ENCODE data around the gene MMP15. TPM values are rescaled to one million over a fixed set of nuclear protein-coding genes. Genes with fewer than 3 reads are reported as not detected.

MMP15 gene
- total and polyA plus RNA-seq, 7 experiments from 2014 or later: 0.06 to 0.85 (median 0.47) TPM; not detected in 1

DNA sequence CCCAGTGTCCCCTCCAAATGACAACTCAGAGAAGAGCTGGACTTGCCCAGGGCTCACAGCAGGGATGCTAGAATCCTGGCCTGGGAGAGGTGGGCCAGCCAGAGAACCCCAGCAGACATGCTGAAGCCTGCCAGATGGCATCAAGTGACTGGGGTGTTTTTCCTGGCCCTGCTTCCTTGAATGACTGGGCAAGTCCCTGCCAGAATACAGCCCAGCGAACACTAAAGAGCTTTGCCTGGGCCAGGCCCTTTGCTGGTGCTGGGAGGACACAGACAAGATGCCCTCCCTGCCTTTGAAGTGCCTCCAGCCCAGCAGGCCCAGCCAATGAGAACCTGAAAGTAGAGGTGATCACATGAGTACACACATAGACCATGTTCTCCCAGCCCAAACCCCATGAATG is 36.6 kb upstream of the MMP15 start:
- H3K36me3 ChIP-seq (ENCODE audit: control insufficient read depth in 2 of 3, insufficient read depth in 3 of 3, low read length in 3 of 3): peaks cover 0 to 4% (median 0%) of the 10 kb centered on the region in 3 experiments
- H3K4me3 ChIP-seq (ENCODE audit: low read length): no peak overlapping the region
- H3K27ac ChIP-seq (ENCODE audit: low read depth, low read length): no peak overlapping the region
- peaks cover 6% of the 10 kb centered on the region in 2 donors for H3K4me1 ChIP-seq (ENCODE audit: control insufficient read depth in 2 of 2, insufficient read depth in 2 of 2, low read length in 2 of 2)
- intact Hi-C loops (cut with micrococcal nuclease): loop anchor here (5.0 kb wide), 3 partner anchors 232 to 1057 kb away; partner anchors contain the start of gene HERPUD1 (in 1 of the 2)
- peaks cover 0 to 16% (median 0%) of the 10 kb centered on the region in 5 donors for H3K27me3 Mint-ChIP-seq
- H3K4me3 Mint-ChIP-seq: no peak overlapping the region
- H3K4me1 Mint-ChIP-seq: peaks cover 2 to 27% (median 16%) of the 10 kb centered on the region in 7 donors
- no peak for ATAC-seq
- peak overlapping the region in 5 of 9 donors; percentile 10 to 72 (median 54) for H3K27ac Mint-ChIP-seq
- no peaks in the 10 kb centered on the region for H3K36me3 Mint-ChIP-seq
- H3K9me3 Mint-ChIP-seq: no peaks in the 10 kb centered on the region
- H3K27me3 ChIP-seq (ENCODE audit: control insufficient read depth in 2 of 2, insufficient read depth in 2 of 2, low read length in 2 of 2): no peaks in the 10 kb centered on the region
- DNase-seq: no peak
- ChIA-PET POLR2A (interaction anchor here (1.0 to 2.6 kb wide), 3 partner anchors 9 to 11 kb away, joined by 3 to 9 read pairs (median 3); partner anchors contain the start of genes USB1 and ZNF319), CTCF (interaction anchor here (0.9 kb wide), 1 partner anchor 11 kb away, joined by 6 read pairs; no protein-coding TSS in a partner anchor)
- no peaks in the 10 kb centered on the region for H3K9me3 ChIP-seq (ENCODE audit: control insufficient read depth in 2 of 3, low read length in 3 of 3)

DNA sequence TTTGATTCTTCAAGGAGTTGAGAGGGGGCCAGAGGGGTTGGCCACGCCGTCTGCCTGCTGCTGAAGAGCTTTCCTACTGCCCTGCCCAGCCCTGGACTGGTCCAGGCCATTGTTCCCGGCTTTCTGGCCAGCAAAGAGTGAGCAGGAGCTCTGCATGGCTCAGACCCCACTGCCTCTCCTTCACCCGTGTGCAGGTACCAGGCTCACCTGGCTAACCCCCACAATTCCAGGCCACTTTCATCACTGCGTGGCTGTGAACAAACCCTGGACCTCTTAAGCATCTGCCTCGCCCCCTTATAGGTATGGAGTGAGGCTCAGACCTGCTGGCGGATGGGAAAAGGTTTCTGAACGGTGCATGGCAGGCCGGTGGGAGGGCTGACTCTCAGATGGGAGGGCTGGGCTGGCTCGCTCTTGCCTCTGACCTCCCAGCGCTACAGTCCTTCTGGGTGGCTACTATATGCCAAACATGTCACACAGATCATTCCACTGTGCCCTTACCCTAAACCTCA is 33.9 kb upstream of the MMP15 start:
- H3K4me1 ChIP-seq (ENCODE audit: control insufficient read depth in 2 of 2, insufficient read depth in 2 of 2, low read length in 2 of 2): peaks cover 17 to 23% of the 10 kb centered on the region in 2 donors
- CTCF ChIA-PET: interaction anchor here (0.6 kb wide), 1 partner anchor 93 kb away, joined by 3 read pairs; no protein-coding TSS in a partner anchor
- no peak overlapping the region for H3K4me3 ChIP-seq (ENCODE audit: low read length)
- no peak for ATAC-seq
- H3K27ac ChIP-seq (ENCODE audit: low read depth, low read length): no peak overlapping the region
- H3K9me3 Mint-ChIP-seq: no peaks in the 10 kb centered on the region
- H3K4me1 Mint-ChIP-seq: peaks cover 8 to 31% (median 17%) of the 10 kb centered on the region in 7 donors
- no peaks in the 10 kb centered on the region for H3K9me3 ChIP-seq (ENCODE audit: control insufficient read depth in 2 of 3, low read length in 3 of 3)
- POLR2A ChIA-PET: interaction anchor here (2.6 kb wide), 1 partner anchor 9 kb away, joined by 9 read pairs; the partner anchor contains the start of genes USB1 and ZNF319
- H3K27ac Mint-ChIP-seq: peak overlapping the region in 4 of 9 donors; percentile 7 to 56 (median 47)
- H3K27me3 ChIP-seq (ENCODE audit: control insufficient read depth in 2 of 2, insufficient read depth in 2 of 2, low read length in 2 of 2): no peaks in the 10 kb centered on the region
- DNase-seq: no peak
- H3K4me3 Mint-ChIP-seq: no peak overlapping the region
- peaks cover 0 to 7% (median 0%) of the 10 kb centered on the region in 5 donors for H3K36me3 Mint-ChIP-seq
- H3K27me3 Mint-ChIP-seq: peaks cover 0 to 7% (median 0%) of the 10 kb centered on the region in 5 donors
- peaks cover 0 to 26% (median 8%) of the 10 kb centered on the region in 3 experiments for H3K36me3 ChIP-seq (ENCODE audit: control insufficient read depth in 2 of 3, insufficient read depth in 3 of 3, low read length in 3 of 3)
- intact Hi-C loops (cut with micrococcal nuclease): no loop called here

- H3K4me3 Mint-ChIP-seq: no peak overlapping the region
- H3K4me3 ChIP-seq (ENCODE audit: low read length): no peak overlapping the region
- H3K36me3 Mint-ChIP-seq: peaks cover 0 to 8% (median 0%) of the 10 kb centered on the region in 5 donors
- peaks cover 22 to 28% of the 10 kb centered on the region in 2 donors for H3K4me1 ChIP-seq (ENCODE audit: control insufficient read depth in 2 of 2, insufficient read depth in 2 of 2, low read length in 2 of 2)
- CTCF ChIA-PET: interaction anchor here (0.6 kb wide), 1 partner anchor 93 kb away, joined by 3 read pairs; no protein-coding TSS in a partner anchor
- no peaks in the 10 kb centered on the region for H3K9me3 ChIP-seq (ENCODE audit: control insufficient read depth in 2 of 3, low read length in 3 of 3)
- ATAC-seq (no peak), DNase-seq (no peak)
- no peaks in the 10 kb centered on the region for H3K27me3 ChIP-seq (ENCODE audit: control insufficient read depth in 2 of 2, insufficient read depth in 2 of 2, low read length in 2 of 2)
- intact Hi-C loops (cut with micrococcal nuclease): no loop called here
- H3K27ac Mint-ChIP-seq: peak overlapping the region in 5 of 9 donors; percentile 7 to 81 (median 60)
- H3K27ac ChIP-seq (ENCODE audit: low read depth, low read length): no peak overlapping the region
- H3K36me3 ChIP-seq (ENCODE audit: control insufficient read depth in 2 of 3, insufficient read depth in 3 of 3, low read length in 3 of 3): peaks cover 0 to 31% (median 12%) of the 10 kb centered on the region in 3 experiments
- H3K9me3 Mint-ChIP-seq: no peaks in the 10 kb centered on the region
- POLR2A ChIA-PET: interaction anchor here (0.7 kb wide), 1 partner anchor 528 kb away, joined by 3 read pairs; no protein-coding TSS in a partner anchor
- peaks cover 0 to 3% (median 0%) of the 10 kb centered on the region in 5 donors for H3K27me3 Mint-ChIP-seq
- H3K4me1 Mint-ChIP-seq: peaks cover 9 to 33% (median 20%) of the 10 kb centered on the region in 7 donors
Observed at GRCh38 chr16:57992084-57992483, 33.5 kb upstream of the MMP15 start.

GRCh38 chr16:57993438-57993837 is 32.1 kb upstream of the MMP15 start:
- ATAC-seq: no peak
- CTCF ChIA-PET: no interaction called here
- no peaks in the 10 kb centered on the region for H3K9me3 Mint-ChIP-seq
- H3K27ac Mint-ChIP-seq: peak overlapping the region in 5 of 9 donors; percentile 7 to 81 (median 76)
- intact Hi-C loops (cut with micrococcal nuclease): no loop called here
- DNase-seq: no peak
- H3K27ac ChIP-seq (ENCODE audit: low read depth, low read length): peak overlapping the region; percentile 39
- H3K36me3 Mint-ChIP-seq: peaks cover 0 to 11% (median 0%) of the 10 kb centered on the region in 5 donors
- no peaks in the 10 kb centered on the region for H3K9me3 ChIP-seq (ENCODE audit: control insufficient read depth in 2 of 3, low read length in 3 of 3)
- POLR2A ChIA-PET: interaction anchor here (1.5 kb wide), 1 partner anchor 17 kb away, joined by 3 read pairs; no protein-coding TSS in a partner anchor
- H3K27me3 ChIP-seq (ENCODE audit: control insufficient read depth in 2 of 2, insufficient read depth in 2 of 2, low read length in 2 of 2): no peaks in the 10 kb centered on the region
- no peaks in the 10 kb centered on the region for H3K27me3 Mint-ChIP-seq
- H3K4me3 ChIP-seq (ENCODE audit: low read length): no peak overlapping the region
- peaks cover 35 to 41% of the 10 kb centered on the region in 2 donors for H3K4me1 ChIP-seq (ENCODE audit: control insufficient read depth in 2 of 2, insufficient read depth in 2 of 2, low read length in 2 of 2)
- peaks cover 23 to 46% (median 32%) of the 10 kb centered on the region in 7 donors for H3K4me1 Mint-ChIP-seq
- no peak overlapping the region for H3K4me3 Mint-ChIP-seq
- H3K36me3 ChIP-seq (ENCODE audit: control insufficient read depth in 2 of 3, insufficient read depth in 3 of 3, low read length in 3 of 3): peaks cover 0 to 41% (median 12%) of the 10 kb centered on the region in 3 experiments

DNA sequence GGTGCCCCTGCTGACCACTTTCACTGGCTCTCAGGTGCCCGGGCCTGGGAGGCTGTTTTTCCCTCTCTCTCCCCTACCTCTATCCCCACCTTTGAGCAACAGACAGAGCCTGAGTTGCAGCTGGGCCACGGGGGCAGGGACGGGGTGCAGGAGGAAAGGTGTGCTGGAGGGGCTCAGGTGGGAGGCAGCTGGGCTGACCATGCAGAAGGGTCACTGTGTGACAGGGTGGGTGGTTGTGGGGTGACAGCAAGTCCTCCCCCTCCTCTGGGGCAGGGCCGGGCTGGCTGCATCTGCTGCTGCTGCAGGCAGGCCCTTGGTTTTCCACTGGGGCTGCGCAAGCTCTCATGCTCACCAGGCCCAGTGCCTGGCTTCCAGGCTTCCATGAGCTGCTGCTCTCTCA is 31.7 kb upstream of the MMP15 start:
- peaks cover 28 to 51% (median 36%) of the 10 kb centered on the region in 7 donors for H3K4me1 Mint-ChIP-seq
- H3K4me3 ChIP-seq (ENCODE audit: low read length): no peak overlapping the region
- H3K27ac ChIP-seq (ENCODE audit: low read depth, low read length): peak overlapping the region; percentile 39
- H3K36me3 ChIP-seq (ENCODE audit: control insufficient read depth in 2 of 3, insufficient read depth in 3 of 3, low read length in 3 of 3): peaks cover 0 to 41% (median 12%) of the 10 kb centered on the region in 3 experiments
- no peaks in the 10 kb centered on the region for H3K27me3 ChIP-seq (ENCODE audit: control insufficient read depth in 2 of 2, insufficient read depth in 2 of 2, low read length in 2 of 2)
- H3K4me1 ChIP-seq (ENCODE audit: control insufficient read depth in 2 of 2, insufficient read depth in 2 of 2, low read length in 2 of 2): peaks cover 39 to 46% of the 10 kb centered on the region in 2 donors
- intact Hi-C loops (cut with micrococcal nuclease): no loop called here
- no peaks in the 10 kb centered on the region for H3K9me3 ChIP-seq (ENCODE audit: control insufficient read depth in 2 of 3, low read length in 3 of 3)
- no peaks in the 10 kb centered on the region for H3K27me3 Mint-ChIP-seq
- H3K9me3 Mint-ChIP-seq: no peaks in the 10 kb centered on the region
- no peak overlapping the region for H3K4me3 Mint-ChIP-seq
- ATAC-seq: no peak
- peaks cover 0 to 11% (median 0%) of the 10 kb centered on the region in 5 donors for H3K36me3 Mint-ChIP-seq
- POLR2A ChIA-PET: interaction anchor here (0.7 to 1.5 kb wide), 2 partner anchors 16 to 45 kb away, joined by 3 read pairs; no protein-coding TSS in a partner anchor
- DNase-seq: no peak
- CTCF ChIA-PET: no interaction called here
- H3K27ac Mint-ChIP-seq: peak overlapping the region in 6 of 9 donors; percentile 72 to 90 (median 84)

GRCh38 chr16:57994361-57994760 is 31.2 kb upstream of the MMP15 start:
- H3K27ac Mint-ChIP-seq: peak overlapping the region in 8 of 9 donors; percentile 43 to 90 (median 80)
- no peaks in the 10 kb centered on the region for H3K27me3 ChIP-seq (ENCODE audit: control insufficient read depth in 2 of 2, insufficient read depth in 2 of 2, low read length in 2 of 2)
- DNase-seq (no peak), ATAC-seq (no peak)
- intact Hi-C loops (cut with micrococcal nuclease): no loop called here
- H3K36me3 ChIP-seq (ENCODE audit: control insufficient read depth in 2 of 3, insufficient read depth in 3 of 3, low read length in 3 of 3): peaks cover 0 to 41% (median 12%) of the 10 kb centered on the region in 3 experiments
- CTCF ChIA-PET: no interaction called here
- H3K9me3 Mint-ChIP-seq: no peaks in the 10 kb centered on the region
- H3K4me3 Mint-ChIP-seq: peak overlapping the region in 3 of 10 donors; percentile 16 to 41 (median 29)
- peaks cover 0 to 11% (median 0%) of the 10 kb centered on the region in 5 donors for H3K36me3 Mint-ChIP-seq
- no peaks in the 10 kb centered on the region for H3K9me3 ChIP-seq (ENCODE audit: control insufficient read depth in 2 of 3, low read length in 3 of 3)
- peak overlapping the region; percentile 39 for H3K27ac ChIP-seq (ENCODE audit: low read depth, low read length)
- H3K27me3 Mint-ChIP-seq: no peaks in the 10 kb centered on the region
- H3K4me3 ChIP-seq (ENCODE audit: low read length): no peak overlapping the region
- peaks cover 32 to 55% (median 41%) of the 10 kb centered on the region in 7 donors for H3K4me1 Mint-ChIP-seq
- POLR2A ChIA-PET: interaction anchor here (0.7 to 1.5 kb wide), 2 partner anchors 16 to 44 kb away, joined by 3 read pairs; no protein-coding TSS in a partner anchor
- H3K4me1 ChIP-seq (ENCODE audit: control insufficient read depth in 2 of 2, insufficient read depth in 2 of 2, low read length in 2 of 2): peaks cover 43 to 50% of the 10 kb centered on the region in 2 donors

Data from naive thymus-derived CD4-positive, alpha-beta T cell (primary cell).